Measurements from ENCODE around the gene DNAL4. TPM values are rescaled to one million over a fixed set of nuclear protein-coding genes. Genes with fewer than 3 reads are reported as not detected.

DNAL4 gene
- 14.4 and 16.7 TPM in 2 replicates for total RNA-seq (2014; rRNA removed; shearing (Covaris generic))
- polyA plus RNA-seq (2015; cell fraction: cytosol; rRNA removed) = 20.2 and 23.2 TPM in 2 replicates
- 9.4 and 10.1 TPM in 2 replicates for polyA plus RNA-seq (2015; cell fraction: nucleus; rRNA removed)

GRCh38 chr22:38793721-38794466 lies at the start of gene DNAL4:
DNAL4 (minus strand) TSS chr22:38794143; CDS start chr22:38782731, 11,412 bp downstream.
- in situ Hi-C loops (cut with HindIII; ENCODE audit: low pct_unique_long_range_greater_than_20kb, low sequenced_read_pairs) = no loop called here
- DNase-seq (ENCODE audit: low read depth, low spot score) = peak; percentile 99

- DNase-seq (ENCODE audit: low read depth, low spot score) = peak; percentile 59
Measured at GRCh38 chr22:38843201-38843656, 49.3 kb upstream of the DNAL4 start.

GRCh38 chr22:38842512-38843200 lies 48.7 kb upstream of the DNAL4 start:
- no peak for DNase-seq (ENCODE audit: low read depth, low spot score)
- in situ Hi-C loops (cut with HindIII; ENCODE audit: low pct_unique_long_range_greater_than_20kb, low sequenced_read_pairs) = no loop called here

More at GRCh38 chr22:38843201-38843656, 49.3 kb upstream of the DNAL4 start:
- in situ Hi-C loops (cut with HindIII; ENCODE audit: low pct_unique_long_range_greater_than_20kb, low sequenced_read_pairs) = no loop called here

GRCh38 chr22:38841635-38842034 lies 47.7 kb upstream of the DNAL4 start:
- no peak for DNase-seq (ENCODE audit: low read depth, low spot score)
- in situ Hi-C loops (cut with HindIII; ENCODE audit: low pct_unique_long_range_greater_than_20kb, low sequenced_read_pairs) = no loop called here

GRCh38 chr22:38841211-38841610 lies 47.3 kb upstream of the DNAL4 start:
- in situ Hi-C loops (cut with HindIII; ENCODE audit: low pct_unique_long_range_greater_than_20kb, low sequenced_read_pairs) = no loop called here
- no peak for DNase-seq (ENCODE audit: low read depth, low spot score)

- in situ Hi-C loops (cut with HindIII; ENCODE audit: low pct_unique_long_range_greater_than_20kb, low sequenced_read_pairs) = no loop called here
- DNase-seq (ENCODE audit: low read depth, low spot score) = no peak
Measured at GRCh38 chr22:38840129-38840528, 46.2 kb upstream of the DNAL4 start.

GRCh38 chr22:38839686-38840085 lies 45.7 kb upstream of the DNAL4 start:
- peak; percentile 20 for DNase-seq (ENCODE audit: low read depth, low spot score)
- in situ Hi-C loops (cut with HindIII; ENCODE audit: low pct_unique_long_range_greater_than_20kb, low sequenced_read_pairs) = no loop called here

GRCh38 chr22:38837414-38837928 lies 43.5 kb upstream of the DNAL4 start:
- in situ Hi-C loops (cut with HindIII; ENCODE audit: low pct_unique_long_range_greater_than_20kb, low sequenced_read_pairs) = no loop called here
- no peak for DNase-seq (ENCODE audit: low read depth, low spot score)

- in situ Hi-C loops (cut with HindIII; ENCODE audit: low pct_unique_long_range_greater_than_20kb, low sequenced_read_pairs) = no loop called here
- DNase-seq (ENCODE audit: low read depth, low spot score) = no peak
Measured at GRCh38 chr22:38835888-38836301, 42.0 kb upstream of the DNAL4 start.

GRCh38 chr22:38834991-38835390 lies 41.0 kb upstream of the DNAL4 start:
- no peak for DNase-seq (ENCODE audit: low read depth, low spot score)
- in situ Hi-C loops (cut with HindIII; ENCODE audit: low pct_unique_long_range_greater_than_20kb, low sequenced_read_pairs) = no loop called here

GRCh38 chr22:38834215-38834953 lies 40.4 kb upstream of the DNAL4 start:
- in situ Hi-C loops (cut with HindIII; ENCODE audit: low pct_unique_long_range_greater_than_20kb, low sequenced_read_pairs) = no loop called here
- peak; percentile 10 for DNase-seq (ENCODE audit: low read depth, low spot score)

GRCh38 chr22:38833061-38833460 lies 39.1 kb upstream of the DNAL4 start:
- in situ Hi-C loops (cut with HindIII; ENCODE audit: low pct_unique_long_range_greater_than_20kb, low sequenced_read_pairs) = no loop called here
- no peak for DNase-seq (ENCODE audit: low read depth, low spot score)

- no peak for DNase-seq (ENCODE audit: low read depth, low spot score)
- in situ Hi-C loops (cut with HindIII; ENCODE audit: low pct_unique_long_range_greater_than_20kb, low sequenced_read_pairs) = no loop called here
Measured at GRCh38 chr22:38832005-38832978, 38.3 kb upstream of the DNAL4 start.

GRCh38 chr22:38831166-38831945 lies 37.4 kb upstream of the DNAL4 start:
- DNase-seq (ENCODE audit: low read depth, low spot score) = peak; percentile 91
- in situ Hi-C loops (cut with HindIII; ENCODE audit: low pct_unique_long_range_greater_than_20kb, low sequenced_read_pairs) = no loop called here

GRCh38 chr22:38830845-38831108 lies 36.8 kb upstream of the DNAL4 start:
- DNase-seq (ENCODE audit: low read depth, low spot score) = no peak
- in situ Hi-C loops (cut with HindIII; ENCODE audit: low pct_unique_long_range_greater_than_20kb, low sequenced_read_pairs) = no loop called here

GRCh38 chr22:38830026-38830844 lies 36.3 kb upstream of the DNAL4 start:
- DNase-seq (ENCODE audit: low read depth, low spot score) = no peak
- in situ Hi-C loops (cut with HindIII; ENCODE audit: low pct_unique_long_range_greater_than_20kb, low sequenced_read_pairs) = no loop called here

Measured in SK-MEL-5 (cell line).